GM12878 (cell line): ENCODE measurements around the gene TMEM272. TPM values are rescaled to one million over a fixed set of nuclear protein-coding genes. Genes with fewer than 3 reads are reported as not detected.

Source experiments
- ATAC-seq: fragments of 200-7000 bp; cut with Tn5 transposase; 3 replicates; pipeline ENCODE4 v1.9.1; 2020; ENCODE audit warnings: mild to moderate bottlenecking, moderate library complexity
- BruUV-seq: library from RNA; stranded (reverse); fragments of 400-500 nt; replicated peaks from 2 replicates; lab custom pipeline; 2021; lab: Mats Ljungman, UMichigan
- CTCF ChIA-PET: fragments of 300-600 bp; sonication (Branson Sonifier 250); formaldehyde crosslinking; extraction: SDS; loops from one replicate; lab custom pipeline; 2021; ENCODE audit warnings: inconsistent platforms; lab: Yijun Ruan, JAX
- POLR2A ChIA-PET: fragments of 350-600 bp; formaldehyde crosslinking; extraction: SDS; loops from one replicate; lab custom pipeline; 2021; ENCODE audit warnings: inconsistent platforms; lab: Charles Lee
- RAD21 ChIA-PET: fragments of 300-600 bp; sonication (Branson Sonifier 250); formaldehyde crosslinking; loops from one replicate; lab custom pipeline; 2023; ENCODE audit warnings: antibody characterized with exemption; ENCODE audit not compliant: unreplicated experiment; lab: Charles Lee
- SMC1A ChIA-PET: fragments of 300-600 bp; sonication (Branson Sonifier 250); formaldehyde crosslinking; loops from one replicate; lab custom pipeline; 2023; ENCODE audit not compliant: unreplicated experiment, uncharacterized antibody; lab: Charles Lee
- DNase-seq: peaks from one replicate; pipeline ENCODE4 v3.0.0-alpha.2; 2011; ENCODE audit warnings: low read depth, low spot score
- FAIRE-seq: peaks from 3 replicates; lab custom pipeline; 2011; peaks lifted over from hg19 to GRCh38; lab: Jason Lieb, UNC
- H2AFZ ChIP-seq: 2 replicates; pipeline ENCODE4 v1.6.0; 2011; ENCODE audit warnings: low read depth, low read length, control low read depth; ENCODE audit not compliant: control insufficient read depth
- H3K27ac ChIP-seq: 2 replicates; pipeline ENCODE4 v1.5.1; 2011; ENCODE audit warnings: control low read depth; ENCODE audit not compliant: control insufficient read depth, insufficient read depth
- H3K27me3 ChIP-seq, 2 experiments: replicated peaks in 1 of 2; 2 replicates each; pipeline versions ENCODE4 v1.6.0 to v1.6.1; 2011; ENCODE audit warnings: low read length in 1 of 2; ENCODE audit not compliant: control insufficient read depth in 2 of 2, insufficient read depth in 2 of 2
- H3K36me3 ChIP-seq, 2 experiments: 2 replicates each; pipeline ENCODE4 v1.5.1; 2011; ENCODE audit warnings: low read length in 1 of 2; ENCODE audit not compliant: control insufficient read depth in 2 of 2, insufficient read depth in 2 of 2
- H3K4me1 ChIP-seq: 2 replicates; pipeline ENCODE4 v1.6.1; 2011; ENCODE audit warnings: mild to moderate bottlenecking, low read length, moderate library complexity, mixed read lengths; ENCODE audit not compliant: control insufficient read depth, insufficient read depth
- H3K4me2 ChIP-seq: 2 replicates; pipeline ENCODE4 v1.6.0; 2011; ENCODE audit warnings: control low read depth; ENCODE audit not compliant: control insufficient read depth, insufficient read depth
- H3K4me3 ChIP-seq: fragments of 200-600 bp; sonication (generic); 2 replicates; pipeline ENCODE4 v1.5.1; 2016
- H3K79me2 ChIP-seq: 2 replicates; pipeline ENCODE4 v1.6.0; 2011; ENCODE audit warnings: low read length; ENCODE audit not compliant: control insufficient read depth, insufficient read depth
- H3K9ac ChIP-seq: 2 replicates; pipeline ENCODE4 v1.8.0; 2011; ENCODE audit warnings: low read length, control low read depth, mixed read lengths; ENCODE audit not compliant: control insufficient read depth, insufficient read depth
- H3K9me3 ChIP-seq: replicated peaks from 3 replicates; pipeline ENCODE4 v1.5.1; 2011; ENCODE audit warnings: mild to moderate bottlenecking, low read length; ENCODE audit not compliant: control insufficient read depth, insufficient read depth
- H4K20me1 ChIP-seq: 2 replicates; pipeline ENCODE4 v1.6.0; 2011; ENCODE audit not compliant: control insufficient read depth, insufficient read depth
- CHD4 ChIP-seq: fragments of 200-600 bp; sonication (generic); IDR thresholded peaks from 2 replicates; pipeline ENCODE4 v1.6.1; 2016; ENCODE audit warnings: mild to moderate bottlenecking
- HDGF ChIP-seq: fragments of 450-650 bp; IDR thresholded peaks from 2 replicates; pipeline ENCODE4 v1.6.1; 2016; ENCODE audit warnings: antibody characterized with exemption
- IRF4 ChIP-seq: IDR thresholded peaks from 2 replicates; pipeline ENCODE4 v1.6.1; 2011; ENCODE audit warnings: low read depth, low read length
- JUND ChIP-seq: IDR thresholded peaks from 2 replicates; pipeline ENCODE4 v1.6.1; 2012; ENCODE audit warnings: low read depth, mild to moderate bottlenecking, low read length, improper control_type of control experiment, moderate library complexity
- NFYB ChIP-seq: IDR thresholded peaks from 2 replicates; pipeline ENCODE4 v1.6.1; 2011; ENCODE audit warnings: low read depth, mild to moderate bottlenecking, low read length, improper control_type of control experiment, moderate library complexity; ENCODE audit not compliant: insufficient read depth
- PAX5 ChIP-seq: IDR thresholded peaks from 2 replicates; pipeline ENCODE4 v1.6.1; 2011; ENCODE audit warnings: low read depth, low read length, borderline replicate concordance
- RUNX3 ChIP-seq: IDR thresholded peaks from 2 replicates; pipeline ENCODE4 v1.6.1; 2012; ENCODE audit warnings: low read length, inconsistent platforms
- SIN3A ChIP-seq: IDR thresholded peaks from 2 replicates; pipeline ENCODE4 v1.6.1; 2012; ENCODE audit warnings: low read depth, low read length, improper control_type of control experiment
- SIX5 ChIP-seq: IDR thresholded peaks from 2 replicates; pipeline ENCODE4 v1.6.1; 2011; ENCODE audit warnings: mild to moderate bottlenecking, low read depth, low read length, moderate library complexity; ENCODE audit not compliant: severe bottlenecking
- WGBS: methylation state at CpG from one replicate; pipeline ENCODE4 v1.1.6; 2016; ENCODE audit warnings: low lambda C conversion rate; ENCODE audit not compliant: insufficient replicate concordance, insufficient coverage; ENCODE audit errors: missing lambda C conversion rate; 5-methylcytosine and 5-hydroxymethylcytosine counted together
- in situ Hi-C: fragments of 300-500 bp; cut with MboI; formaldehyde crosslinking; loops from 9 replicates; pipeline ENCODE4 v1.14.3; 2018; ENCODE audit warnings: mixed read lengths
- intact Hi-C: fragments of 100-400 bp; cut with micrococcal nuclease; formaldehyde crosslinking; loops from one replicate; pipeline ENCODE4 v1.14.2; 2022; ENCODE audit not compliant: unreplicated experiment
- polyA plus RNA-seq, 11 experiments: library from polyadenylated mRNA; depleted of rRNA in 4 of 11; unstranded in 6 of 11; stranded (reverse) in 5 of 11; fragments of >200 nt; fragmentation: Nextera tagmentation in 4 of 11; fragmentation: Illumina TruSeq in 1 of 11; extraction: Ambion mirVana in 4 of 11; extraction: Trizol in 1 of 11; gene quantifications; 1 replicate in 1 of 11; 2 replicates in 10 of 11; pipeline versions ENCODE4 v1.2.1 to v1.2.3, GENCODE V29; 2011 to 2016; ENCODE audit warnings: inconsistent platforms in 2 of 11, missing spikeins in 2 of 11, low read depth in 1 of 11
- total RNA-seq, 4 experiments: library from RNA; depleted of rRNA in 3 of 4; stranded (reverse); fragments of >200 nt in 3 of 4; fragmentation: Illumina TruSeq in 1 of 4; extraction: Trizol in 1 of 4; gene quantifications; 2 replicates each; pipeline versions ENCODE4 v1.2.1 to v1.2.3, GENCODE V29; 2013 to 2021
- TF ChIP-seq, protein P1 (sequence below): fragments of 450-650 bp; IDR thresholded peaks from 2 replicates; pipeline ENCODE4 v1.6.1; 2017; ENCODE audit warnings: mild to moderate bottlenecking
- TF ChIP-seq, protein P2 (sequence below): fragments of 450-650 bp; IDR thresholded peaks from 2 replicates; pipeline ENCODE4 v1.6.1; 2017; ENCODE audit warnings: low read depth, mild to moderate bottlenecking, moderate library complexity

TMEM272 gene
- total and polyA plus RNA-seq, 10 of the 15 experiments (the other 5 are each of a cell fraction or from before 2014, with no cell fraction given), result 0.01 to 0.04 TPM; not detected in 8

DNA sequence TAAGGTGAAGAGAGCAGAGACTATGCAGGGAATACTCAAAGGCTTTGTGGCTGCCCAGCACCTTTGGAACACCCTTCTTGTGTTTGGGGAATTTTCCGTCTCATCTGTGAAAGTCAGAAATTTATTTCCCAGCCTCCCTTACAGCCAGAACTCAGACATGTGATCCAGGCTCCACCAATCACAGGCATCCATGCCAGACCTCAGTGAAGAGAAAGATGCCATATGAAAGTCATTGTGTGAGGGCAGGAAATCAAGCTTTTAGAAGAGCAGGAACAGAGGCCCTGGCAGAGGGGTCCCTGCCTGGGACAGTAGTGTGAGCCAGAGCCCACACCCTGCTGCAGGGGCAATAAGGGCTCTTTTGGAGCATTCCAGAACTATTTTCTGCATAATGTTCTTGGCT is 28.9 kb upstream of the TMEM272 start:
- TF ChIP-seq HDGF, result no peak
- no peak for TF ChIP-seq NFYB
- Histone ChIP-seq H3K4me1 (no peaks in the 10 kb centered on the region), H3K27ac (no peak overlapping the region), H3K79me2 (no peaks in the 10 kb centered on the region), H3K27me3 (no peaks in the 10 kb centered on the region), H3K4me3 (no peak overlapping the region), H2AFZ (no peak overlapping the region), H4K20me1 (no peaks in the 10 kb centered on the region), H3K9me3 (no peaks in the 10 kb centered on the region), H3K4me2 (no peak overlapping the region), H3K9ac (no peak overlapping the region), H3K36me3 (no peaks in the 10 kb centered on the region)
- ChIA-PET SMC1A (no interaction called here), POLR2A (no interaction called here), RAD21 (no interaction called here), CTCF (interaction anchor here (1.0 kb wide), 1 partner anchor 22 kb away, joined by 3 read pairs; no protein-coding TSS in a partner anchor)
- 59% methylated on average over 1 of the region's 1 CpG for WGBS
- intact Hi-C loops (no loop called here), in situ Hi-C loops (no loop called here)
- ATAC-seq (no peak), DNase-seq (no peak), FAIRE-seq (no peak)
- BruUV-seq, result no TSS peak

DNA sequence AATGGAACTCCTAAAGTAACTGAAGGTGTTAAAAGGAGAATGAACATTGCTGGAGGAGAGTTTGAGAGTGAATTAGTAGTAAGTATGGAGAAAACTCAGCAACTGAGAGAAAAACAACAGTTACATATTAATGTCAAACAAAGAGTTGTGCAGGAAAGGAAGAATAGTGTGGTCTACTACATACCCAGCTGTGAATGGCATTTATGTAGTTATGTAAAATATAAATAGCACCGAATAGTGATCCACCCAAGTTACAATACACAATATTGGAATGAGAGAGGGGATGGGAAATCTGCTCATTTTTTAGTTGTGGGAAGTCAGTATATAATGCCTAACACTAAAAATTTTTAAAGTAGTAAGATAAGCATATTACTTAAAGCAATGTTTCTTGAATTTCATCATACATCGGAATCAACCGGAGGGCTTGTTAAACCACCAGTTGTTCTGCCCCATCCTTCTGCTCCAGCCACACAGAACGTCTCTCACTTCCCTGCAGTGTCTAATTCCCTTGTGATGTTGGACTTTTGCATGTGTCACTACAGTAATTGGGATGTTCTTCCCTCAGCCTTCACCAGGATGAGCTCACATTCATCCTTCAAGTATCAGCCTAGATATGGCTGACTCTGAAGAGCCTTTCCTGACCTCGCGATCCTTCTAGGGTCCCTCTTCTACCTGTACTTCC is 28.3 kb upstream of the TMEM272 start:
- BruUV-seq, result no TSS peak
- ChIA-PET CTCF (no interaction called here), SMC1A (no interaction called here), RAD21 (no interaction called here), POLR2A (no interaction called here)
- no peak overlapping the region for H3K27ac ChIP-seq
- in situ Hi-C loops (no loop called here), intact Hi-C loops (no loop called here)
- H4K20me1 ChIP-seq, result no peaks in the 10 kb centered on the region
- H3K4me3 ChIP-seq, result no peak overlapping the region
- no peak overlapping the region for H3K4me2 ChIP-seq
- FAIRE-seq (no peak), DNase-seq (no peak), ATAC-seq (no peak)
- 64% methylated on average over 6 of the region's 6 CpGs for WGBS
- no peaks in the 10 kb centered on the region for H3K27me3 ChIP-seq
- no peaks in the 10 kb centered on the region for H3K4me1 ChIP-seq
- H2AFZ ChIP-seq, result no peak overlapping the region
- no peaks in the 10 kb centered on the region for H3K79me2 ChIP-seq
- no peaks in the 10 kb centered on the region for H3K9me3 ChIP-seq
- H3K9ac ChIP-seq, result no peak overlapping the region
- H3K36me3 ChIP-seq, result no peaks in the 10 kb centered on the region
- TF ChIP-seq IRF4 (no peak), SIN3A (no peak), RUNX3 (no peak), CHD4 (no peak), PAX5 (no peak), SIX5 (no peak), JUND (no peak)
- TF ChIP-seq, protein P1, sequence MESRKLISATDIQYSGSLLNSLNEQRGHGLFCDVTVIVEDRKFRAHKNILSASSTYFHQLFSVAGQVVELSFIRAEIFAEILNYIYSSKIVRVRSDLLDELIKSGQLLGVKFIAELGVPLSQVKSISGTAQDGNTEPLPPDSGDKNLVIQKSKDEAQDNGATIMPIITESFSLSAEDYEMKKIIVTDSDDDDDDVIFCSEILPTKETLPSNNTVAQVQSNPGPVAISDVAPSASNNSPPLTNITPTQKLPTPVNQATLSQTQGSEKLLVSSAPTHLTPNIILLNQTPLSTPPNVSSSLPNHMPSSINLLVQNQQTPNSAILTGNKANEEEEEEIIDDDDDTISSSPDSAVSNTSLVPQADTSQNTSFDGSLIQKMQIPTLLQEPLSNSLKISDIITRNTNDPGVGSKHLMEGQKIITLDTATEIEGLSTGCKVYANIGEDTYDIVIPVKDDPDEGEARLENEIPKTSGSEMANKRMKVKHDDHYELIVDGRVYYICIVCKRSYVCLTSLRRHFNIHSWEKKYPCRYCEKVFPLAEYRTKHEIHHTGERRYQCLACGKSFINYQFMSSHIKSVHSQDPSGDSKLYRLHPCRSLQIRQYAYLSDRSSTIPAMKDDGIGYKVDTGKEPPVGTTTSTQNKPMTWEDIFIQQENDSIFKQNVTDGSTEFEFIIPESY, result no peak
- TF ChIP-seq, protein P2, sequence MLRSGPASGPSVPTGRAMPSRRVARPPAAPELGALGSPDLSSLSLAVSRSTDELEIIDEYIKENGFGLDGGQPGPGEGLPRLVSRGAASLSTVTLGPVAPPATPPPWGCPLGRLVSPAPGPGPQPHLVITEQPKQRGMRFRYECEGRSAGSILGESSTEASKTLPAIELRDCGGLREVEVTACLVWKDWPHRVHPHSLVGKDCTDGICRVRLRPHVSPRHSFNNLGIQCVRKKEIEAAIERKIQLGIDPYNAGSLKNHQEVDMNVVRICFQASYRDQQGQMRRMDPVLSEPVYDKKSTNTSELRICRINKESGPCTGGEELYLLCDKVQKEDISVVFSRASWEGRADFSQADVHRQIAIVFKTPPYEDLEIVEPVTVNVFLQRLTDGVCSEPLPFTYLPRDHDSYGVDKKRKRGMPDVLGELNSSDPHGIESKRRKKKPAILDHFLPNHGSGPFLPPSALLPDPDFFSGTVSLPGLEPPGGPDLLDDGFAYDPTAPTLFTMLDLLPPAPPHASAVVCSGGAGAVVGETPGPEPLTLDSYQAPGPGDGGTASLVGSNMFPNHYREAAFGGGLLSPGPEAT, result no peak
